ENCODE results near the gene ZNF337.

GRCh38 chr20:25675161-25675560 lies 21.5 kb downstream of the ZNF337 start:
- TF ChIP-seq EZH2 (IDR thresholded peaks at IDR 0.05; ENCODE audit: borderline replicate concordance) (no peak), CTCF (IDR thresholded peaks at IDR 0.05; ENCODE audit: poor library complexity) (no peak)

All from hepatocyte (in vitro differentiated cells).